Measurements from ENCODE around the gene CTSE.
"Not testable (repeated sequence)": the region's sequence is repeated elsewhere in the genome, so short reads cannot be mapped to it uniquely, and the experiment has no call there.

The CTSE gene

DNA sequence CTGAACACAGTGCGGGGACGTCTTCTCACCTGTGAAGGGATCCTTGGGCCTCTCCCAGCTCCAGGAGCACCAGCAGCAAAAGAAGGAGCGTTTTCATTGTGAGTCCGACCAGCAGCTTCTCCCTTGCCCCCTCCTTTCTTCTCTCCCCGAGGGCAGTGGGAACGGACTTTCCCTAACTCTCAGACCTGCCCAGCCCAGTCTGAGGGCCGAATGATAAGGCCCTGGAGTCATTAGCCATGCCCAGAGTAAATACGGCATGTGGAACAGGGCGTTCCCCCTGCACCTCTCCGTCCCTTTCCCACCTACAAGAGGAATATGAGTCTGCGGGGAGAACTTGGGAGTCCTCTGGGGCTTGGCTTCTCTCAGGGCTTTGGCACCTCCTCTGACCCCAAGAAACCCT, at the start of gene CTSE:
CTSE (minus strand) TSS at position 201 of the 400 bp plus-strand sequence; CDS start at position 97, 104 bp downstream.
- no peak for DNase-seq (ENCODE audit: low read depth)
- in situ Hi-C loops (cut with HindIII; ENCODE audit: low sequenced_read_pairs): no loop called here
- TF ChIP-seq CTCF (IDR thresholded peaks at IDR 0.05; ENCODE audit: low read depth, low read length, missing control alignments): no peak
- H3K4me3 ChIP-seq (ENCODE audit: low read depth, low read length): no peak within 1 kb of the TSS

DNA sequence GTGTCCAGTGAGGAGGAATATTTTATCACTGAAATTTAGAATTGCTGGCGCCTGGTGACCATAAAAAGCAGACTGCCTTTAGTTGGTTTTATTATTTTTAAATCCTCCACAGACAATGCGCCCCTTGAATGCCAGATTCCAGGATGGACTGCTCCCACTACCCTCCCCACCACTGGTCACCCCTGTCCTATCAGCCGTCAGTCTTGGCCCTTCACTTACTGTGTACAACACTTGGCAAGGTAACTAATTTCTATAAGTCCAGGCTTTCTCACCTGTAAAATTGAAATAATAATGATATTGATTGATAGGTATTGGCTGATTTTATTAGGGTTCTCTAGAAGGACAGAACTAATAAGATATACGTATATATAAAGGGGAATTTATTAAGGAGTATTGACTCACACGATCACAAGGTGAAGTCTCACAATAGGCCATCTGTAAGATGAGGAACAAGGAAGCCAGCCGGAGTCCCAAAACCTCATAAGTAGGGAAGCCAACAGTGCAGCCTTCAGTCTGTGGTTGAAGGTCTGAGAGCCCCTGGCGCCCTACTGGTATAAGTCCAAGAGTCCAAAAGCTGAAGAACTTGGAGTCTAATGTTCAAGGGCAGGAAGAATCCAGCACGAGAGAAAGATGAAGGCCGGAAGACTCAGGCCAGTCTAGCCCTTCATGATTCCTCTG, 47.1 kb upstream of the CTSE start:
- TF ChIP-seq CTCF (IDR thresholded peaks at IDR 0.05; ENCODE audit: low read depth, low read length, missing control alignments): no peak
- no peak overlapping the region for H3K4me3 ChIP-seq (ENCODE audit: low read depth, low read length)
- in situ Hi-C loops (cut with HindIII; ENCODE audit: low sequenced_read_pairs): no loop called here
- DNase-seq (ENCODE audit: low read depth): no peak

DNA sequence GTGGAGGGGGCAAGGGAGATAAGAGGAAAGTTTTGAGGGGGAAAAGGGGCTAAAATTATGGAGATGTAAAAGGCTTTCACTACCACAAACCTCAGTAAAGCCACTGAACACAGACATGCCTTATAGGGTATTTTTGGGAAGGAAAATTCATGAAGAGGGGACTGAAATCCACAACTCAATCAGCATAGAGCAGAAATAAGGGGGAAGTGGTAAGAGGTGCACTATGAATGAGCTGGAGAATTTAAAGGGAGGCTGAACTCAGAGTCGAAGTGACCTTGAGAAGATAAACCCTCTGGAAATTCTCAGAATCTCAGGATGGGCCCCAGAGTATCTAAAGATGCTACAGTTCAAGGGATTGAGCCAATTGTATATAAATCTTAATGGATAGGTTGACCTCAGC, 44.6 kb upstream of the CTSE start:
- in situ Hi-C loops (cut with HindIII; ENCODE audit: low sequenced_read_pairs): no loop called here
- no peak overlapping the region for H3K4me3 ChIP-seq (ENCODE audit: low read depth, low read length)
- no peak for TF ChIP-seq CTCF (IDR thresholded peaks at IDR 0.05; ENCODE audit: low read depth, low read length, missing control alignments)
- DNase-seq (ENCODE audit: low read depth): no peak

GRCh38 chr1:206067486-206068227, 44.0 kb upstream of the CTSE start:
- in situ Hi-C loops (cut with HindIII; ENCODE audit: low sequenced_read_pairs): no loop called here
- no peak for TF ChIP-seq CTCF (IDR thresholded peaks at IDR 0.05; ENCODE audit: low read depth, low read length, missing control alignments)
- DNase-seq (ENCODE audit: low read depth): no peak
- no peak overlapping the region for H3K4me3 ChIP-seq (ENCODE audit: low read depth, low read length)

DNA sequence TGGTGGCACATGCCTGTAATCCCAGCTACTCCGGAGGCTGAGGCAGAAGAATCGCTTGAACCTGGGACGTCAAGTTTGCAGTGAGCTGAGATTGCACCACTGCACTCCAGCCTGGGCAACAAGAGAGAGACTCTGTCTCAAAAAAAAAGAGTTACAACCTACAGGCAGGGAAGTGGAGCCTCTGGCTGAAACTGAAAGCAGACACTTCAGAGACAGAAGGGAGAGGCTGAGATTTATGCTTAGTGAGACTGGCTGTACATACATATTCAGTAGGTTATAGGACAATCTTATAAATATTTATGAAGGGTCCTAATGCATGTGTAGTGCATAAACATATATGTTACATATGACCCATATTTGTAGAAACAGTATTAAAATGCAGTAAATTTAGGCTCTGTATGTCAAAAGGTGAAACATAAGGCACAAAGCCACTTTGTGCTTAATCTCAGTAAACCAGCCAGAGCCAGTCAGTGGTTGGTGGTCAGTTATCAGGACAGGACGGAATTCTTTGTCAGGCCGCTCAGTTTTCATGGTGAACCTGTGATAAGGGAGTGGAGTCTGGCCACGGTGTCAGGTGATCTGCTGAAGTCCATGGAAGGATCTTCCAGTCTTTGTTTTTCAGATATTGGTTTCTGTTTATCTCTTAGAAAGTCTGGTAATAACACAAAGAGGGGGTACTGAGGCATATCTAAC, 42.9 kb upstream of the CTSE start:
- no peak for DNase-seq (ENCODE audit: low read depth)
- in situ Hi-C loops (cut with HindIII; ENCODE audit: low sequenced_read_pairs): no loop called here
- H3K4me3 ChIP-seq (ENCODE audit: low read depth, low read length): no peak overlapping the region
- TF ChIP-seq CTCF (IDR thresholded peaks at IDR 0.05; ENCODE audit: low read depth, low read length, missing control alignments): no peak

- no peak overlapping the region for H3K4me3 ChIP-seq (ENCODE audit: low read depth, low read length)
- TF ChIP-seq CTCF (IDR thresholded peaks at IDR 0.05; ENCODE audit: low read depth, low read length, missing control alignments): no peak
- no peak for DNase-seq (ENCODE audit: low read depth)
Measured at GRCh38 chr1:206065547-206066145, 42.0 kb upstream of the CTSE start.

DNA sequence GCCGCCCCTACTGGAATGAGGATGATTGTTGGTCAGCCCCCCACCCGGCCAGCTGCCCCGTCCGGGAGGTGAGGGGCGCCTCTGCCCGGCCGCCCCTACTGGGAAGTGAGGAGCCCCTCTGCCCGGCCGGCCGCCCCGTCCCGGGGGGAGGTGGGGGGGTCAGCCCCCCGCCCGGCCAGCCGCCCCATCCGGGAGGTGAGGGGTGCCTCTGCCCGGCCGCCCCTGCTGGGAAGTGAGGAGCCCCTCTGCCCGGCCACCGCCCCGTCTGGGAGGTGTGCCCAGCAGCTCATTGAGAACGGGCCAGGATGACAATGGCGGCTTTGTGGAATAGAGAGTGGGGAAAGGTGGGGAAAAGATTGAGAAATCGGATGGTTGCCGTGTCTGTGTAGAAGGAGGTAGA, 40.8 kb upstream of the CTSE start:
- DNase-seq (ENCODE audit: low read depth); H3K4me3 ChIP-seq (ENCODE audit: low read depth, low read length); in situ Hi-C loops (cut with HindIII; ENCODE audit: low sequenced_read_pairs): not testable (repeated sequence)

More at GRCh38 chr1:206065547-206066145, 42.0 kb upstream of the CTSE start:
- in situ Hi-C loops (cut with HindIII; ENCODE audit: low sequenced_read_pairs): no loop called here

GRCh38 chr1:206064001-206064400, 40.3 kb upstream of the CTSE start:
- in situ Hi-C loops (cut with HindIII; ENCODE audit: low sequenced_read_pairs); DNase-seq (ENCODE audit: low read depth); H3K4me3 ChIP-seq (ENCODE audit: low read depth, low read length): not testable (repeated sequence)

All from astrocyte of the cerebellum (primary cell).